GM21515 (cell line): Measurements from ENCODE around the gene MRPL49.

Source experiments
- ATAC-seq: cut with Tn5 transposase; IDR thresholded peaks from one replicate; pipeline ENCODE4 v1.9.1; 2021; ENCODE audit not compliant: unreplicated experiment

Gene MRPL49

GRCh38 chr11:65121865-65122696, at the start of gene MRPL49, which contains the start of gene FAU:
Gene MRPL49, plus strand, starts transcription at chr11:65122321. Its CDS starts 26 bp downstream, at chr11:65122347.
Gene FAU, minus strand, starts transcription at chr11:65122134. Its CDS starts 321 bp downstream, at chr11:65121813.
- ATAC-seq: peak; percentile 59

GRCh38 chr11:65072631-65072966, 49.5 kb upstream of the MRPL49 start:
- ATAC-seq: no peak

GRCh38 chr11:65077451-65077850, 44.7 kb upstream of the MRPL49 start:
- no peak for ATAC-seq

- no peak for ATAC-seq
Observed at GRCh38 chr11:65078151-65078550, 44.0 kb upstream of the MRPL49 start.

GRCh38 chr11:65078786-65079342, 43.3 kb upstream of the MRPL49 start:
- no peak for ATAC-seq

- ATAC-seq: peak; percentile 2
Observed at GRCh38 chr11:65083134-65083833, 38.8 kb upstream of the MRPL49 start.

GRCh38 chr11:65083834-65084597, 38.1 kb upstream of the MRPL49 start, which contains the start of the genes CDCA5 and ZFPL1:
Gene CDCA5, minus strand, starts transcription at chr11:65084040. Its CDS starts 62 bp downstream, at chr11:65083978.
Gene ZFPL1, plus strand, starts transcription at chr11:65084222. Its CDS starts 477 bp downstream, at chr11:65084699.
- peak; percentile 78 for ATAC-seq

GRCh38 chr11:65084598-65085375, 37.3 kb upstream of the MRPL49 start:
- no peak for ATAC-seq

GRCh38 chr11:65085446-65085845, 36.7 kb upstream of the MRPL49 start:
- ATAC-seq: no peak

- ATAC-seq: no peak
Observed at GRCh38 chr11:65086809-65087208, 35.3 kb upstream of the MRPL49 start.

GRCh38 chr11:65087216-65087615, 34.9 kb upstream of the MRPL49 start:
- no peak for ATAC-seq

GRCh38 chr11:65087827-65088226, 34.3 kb upstream of the MRPL49 start:
- no peak for ATAC-seq

- ATAC-seq: no peak
Observed at GRCh38 chr11:65089621-65090020, 32.5 kb upstream of the MRPL49 start.

GRCh38 chr11:65090628-65091027, 31.5 kb upstream of the MRPL49 start:
- ATAC-seq: no peak

GRCh38 chr11:65095427-65095826, 26.7 kb upstream of the MRPL49 start:
- ATAC-seq: no peak

- ATAC-seq: peak; percentile 69
Observed at GRCh38 chr11:65095974-65096806, 25.9 kb upstream of the MRPL49 start, which contains the start of gene VPS51. Gene VPS51, plus strand, starts transcription at chr11:65096214. Its CDS starts 37 bp downstream, at chr11:65096251.

GRCh38 chr11:65096926-65097325, 25.2 kb upstream of the MRPL49 start:
- peak; percentile 5 for ATAC-seq

GRCh38 chr11:65100674-65101350, 21.3 kb upstream of the MRPL49 start:
- no peak for ATAC-seq
